GM21529 (cell line): ENCODE measurements around the gene ZNF567.
"Not testable (repeated sequence)": the region's sequence is repeated elsewhere in the genome, so short reads cannot be mapped to it uniquely, and the experiment has no call there.

ENCODE experiments used
- ATAC-seq: cut with Tn5 transposase; IDR thresholded peaks from one replicate; pipeline ENCODE4 v1.9.1; 2021; ENCODE audit not compliant: unreplicated experiment

Gene ZNF567

DNA sequence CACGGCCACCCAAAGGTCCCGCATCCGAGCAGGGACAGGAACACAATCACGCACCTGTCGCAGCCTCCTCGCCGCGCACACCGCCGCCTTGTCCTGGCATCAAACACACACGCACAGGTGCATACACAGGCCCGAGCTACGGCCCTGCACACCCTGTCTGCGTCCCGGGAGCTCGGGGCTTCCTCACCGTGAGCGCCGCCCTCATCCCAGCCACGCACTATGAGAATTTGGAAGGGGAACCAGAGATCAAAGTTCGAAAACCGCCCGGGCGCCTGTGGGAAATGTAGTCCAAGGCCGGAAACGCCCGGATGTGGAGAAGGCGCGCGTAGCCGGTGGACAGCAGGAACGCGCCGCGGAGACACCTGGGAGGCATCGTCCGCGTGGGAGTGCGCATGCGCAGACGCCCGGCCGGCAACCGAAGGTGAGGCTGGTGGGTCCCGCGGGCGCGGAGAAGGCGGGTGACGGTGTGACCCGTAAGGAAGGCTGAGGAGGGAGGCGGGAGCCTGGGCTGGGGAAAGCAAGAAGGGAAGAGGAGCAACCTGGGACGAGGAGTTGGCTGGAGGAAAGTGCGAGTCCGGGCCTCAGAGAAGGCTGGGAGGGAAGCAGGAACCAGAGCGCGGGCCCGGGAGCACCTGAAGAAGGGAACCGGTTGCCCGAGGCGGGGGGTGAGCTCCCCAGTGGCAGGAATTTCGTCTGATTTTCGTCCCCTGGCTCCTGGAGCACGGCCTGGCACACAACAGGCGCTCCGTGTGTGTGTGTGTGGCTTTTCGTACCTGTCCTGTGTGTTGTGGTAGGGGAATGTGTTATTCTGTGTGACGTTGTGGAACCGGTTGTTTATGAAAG is at the start of gene ZNF567:
TSS of gene ZNF567 (plus strand) at position 399 of the 843 bp plus-strand sequence. CDS start 7,256 bp downstream, outside the sequence.
- peak; percentile 90 for ATAC-seq

- no peak for ATAC-seq
Measured at GRCh38 chr19:36638862-36639510, 48.4 kb upstream of the ZNF567 start.

DNA sequence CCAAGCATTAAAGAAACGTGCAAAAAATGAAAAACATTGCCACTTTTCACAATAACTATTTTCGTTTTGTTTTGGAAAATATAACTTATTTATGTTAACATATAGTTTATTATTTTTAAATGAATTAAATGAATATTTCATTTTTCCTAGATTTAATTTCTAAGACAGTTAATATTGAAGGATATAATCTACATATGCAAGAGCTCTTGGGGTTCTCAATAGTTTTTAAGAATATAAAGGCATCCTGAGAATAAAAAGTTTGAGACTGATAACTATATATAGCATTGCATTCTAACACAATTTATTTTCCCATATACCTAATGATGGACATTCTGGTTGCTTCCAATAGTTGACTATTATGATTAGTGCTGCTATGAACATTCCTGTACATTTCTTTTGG is 40.7 kb upstream of the ZNF567 start:
- no peak for ATAC-seq

DNA sequence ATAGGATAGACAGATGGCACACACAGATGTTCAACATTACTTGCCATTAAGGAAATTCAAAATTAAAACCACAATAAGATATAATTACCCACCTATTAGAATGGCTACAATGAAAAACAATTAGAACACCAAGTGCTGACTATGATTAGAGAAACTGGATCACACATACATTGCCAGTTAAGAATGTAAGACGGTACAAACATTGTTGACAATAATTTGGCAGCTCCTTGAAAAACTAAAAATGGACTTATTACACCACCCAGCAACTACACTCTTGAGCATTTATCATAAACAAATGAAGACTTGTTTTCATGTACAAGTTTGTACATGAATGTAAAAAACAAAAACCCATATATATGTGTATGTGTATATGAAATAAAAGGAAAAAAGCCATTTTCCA is 34.5 kb upstream of the ZNF567 start:
- ATAC-seq, result no peak

- ATAC-seq, result no peak
Measured at GRCh38 chr19:36665832-36666231, 21.6 kb upstream of the ZNF567 start.

GRCh38 chr19:36668646-36669045 is 18.8 kb upstream of the ZNF567 start:
- ATAC-seq, result no peak

- no peak for ATAC-seq
Measured at GRCh38 chr19:36672368-36672767, 15.0 kb upstream of the ZNF567 start.

GRCh38 chr19:36674201-36674600 is 13.2 kb upstream of the ZNF567 start:
- ATAC-seq, result no peak

DNA sequence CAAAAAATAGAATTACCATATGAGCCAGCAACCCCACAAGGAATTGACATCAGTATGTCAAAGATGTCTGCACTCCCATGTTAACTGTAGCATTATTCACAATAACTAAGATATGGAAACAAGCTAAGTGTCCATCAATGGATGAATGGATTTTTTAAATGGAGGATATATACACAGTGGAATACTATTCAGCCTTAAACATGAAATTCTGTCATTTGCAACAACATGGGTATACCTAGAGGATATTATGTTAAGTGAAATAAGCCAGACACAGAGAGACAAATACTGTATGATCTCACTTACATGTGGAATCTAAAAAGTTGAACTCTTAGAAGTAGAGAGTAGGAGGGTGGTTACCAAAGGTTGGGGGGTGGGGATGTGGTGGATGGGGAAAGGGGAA is 8.0 kb upstream of the ZNF567 start:
- ATAC-seq, result no peak

DNA sequence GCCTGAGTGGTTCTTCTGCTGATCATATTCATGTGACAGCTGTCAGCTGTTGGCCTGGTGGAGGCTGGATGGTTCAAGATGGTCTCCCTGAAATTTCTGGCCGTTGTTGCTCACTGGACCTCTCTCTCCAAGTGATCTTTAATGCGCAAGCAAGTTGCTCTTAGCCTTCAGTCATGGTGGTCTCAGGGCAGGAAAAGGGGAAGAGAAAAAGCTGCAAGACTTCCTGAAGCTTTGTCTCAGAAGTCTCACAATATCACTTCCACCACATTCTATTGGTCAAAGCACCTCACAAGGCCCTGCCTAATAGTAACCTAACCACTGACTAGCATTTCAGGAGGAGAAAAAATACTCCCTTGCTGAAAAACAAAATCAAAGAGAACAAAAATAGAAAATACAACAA is 1.6 kb upstream of the ZNF567 start:
- no peak for ATAC-seq

- no peak for ATAC-seq
Measured at GRCh38 chr19:36686365-36687213, 823 bp upstream of the ZNF567 start.

DNA sequence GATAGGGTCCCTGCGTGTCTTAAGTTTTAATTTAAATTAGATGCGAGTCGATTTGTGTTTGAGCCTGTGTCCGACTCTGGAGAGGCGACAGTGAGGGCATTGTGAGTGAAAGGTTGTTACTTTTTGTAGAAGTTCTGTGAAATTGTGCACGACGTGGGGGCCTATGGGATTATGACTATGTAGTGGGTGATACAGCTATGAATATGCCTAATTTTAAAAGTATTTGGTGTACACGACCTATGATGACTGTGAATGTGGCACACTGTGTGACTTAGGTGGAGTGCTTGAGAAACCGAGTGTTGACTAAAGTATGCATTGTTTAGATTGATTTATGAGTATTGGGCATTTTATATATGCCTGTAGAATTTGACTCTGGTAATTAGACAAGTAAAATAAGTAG is 646 bp downstream of the ZNF567 start:
- no peak for ATAC-seq

GRCh38 chr19:36707134-36707533 is 19.7 kb downstream of the ZNF567 start:
- ATAC-seq, result no peak

GRCh38 chr19:36709423-36709822 is 22.0 kb downstream of the ZNF567 start:
- ATAC-seq, result no peak

DNA sequence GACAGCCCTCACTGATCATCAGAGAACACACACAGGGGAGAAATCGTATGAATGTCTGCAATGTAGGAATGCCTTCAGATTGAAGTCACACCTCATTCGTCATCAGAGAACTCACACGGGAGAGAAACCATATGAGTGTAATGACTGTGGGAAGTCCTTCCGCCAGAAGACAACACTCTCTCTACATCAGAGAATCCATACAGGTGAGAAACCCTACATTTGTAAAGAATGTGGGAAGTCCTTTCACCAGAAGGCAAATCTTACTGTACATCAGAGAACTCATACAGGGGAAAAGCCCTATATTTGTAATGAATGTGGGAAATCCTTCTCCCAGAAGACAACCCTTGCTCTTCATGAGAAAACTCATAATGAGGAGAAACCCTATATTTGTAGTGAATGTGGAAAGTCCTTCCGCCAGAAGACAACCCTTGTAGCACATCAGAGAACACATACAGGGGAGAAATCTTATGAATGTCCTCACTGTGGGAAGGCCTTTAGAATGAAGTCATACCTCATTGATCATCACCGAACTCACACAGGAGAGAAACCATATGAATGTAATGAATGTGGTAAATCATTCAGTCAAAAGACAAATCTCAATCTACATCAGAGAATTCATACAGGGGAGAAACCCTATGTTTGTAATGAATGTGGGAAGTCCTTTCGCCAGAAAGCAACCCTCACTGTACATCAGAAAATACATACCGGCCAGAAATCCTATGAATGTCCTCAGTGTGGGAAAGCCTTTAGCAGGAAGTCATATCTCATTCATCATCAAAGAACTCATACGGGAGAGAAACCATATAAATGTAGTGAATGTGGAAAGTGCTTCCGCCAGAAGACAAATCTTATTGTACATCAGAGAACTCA is 32.5 kb downstream of the ZNF567 start:
- ATAC-seq, result no peak

DNA sequence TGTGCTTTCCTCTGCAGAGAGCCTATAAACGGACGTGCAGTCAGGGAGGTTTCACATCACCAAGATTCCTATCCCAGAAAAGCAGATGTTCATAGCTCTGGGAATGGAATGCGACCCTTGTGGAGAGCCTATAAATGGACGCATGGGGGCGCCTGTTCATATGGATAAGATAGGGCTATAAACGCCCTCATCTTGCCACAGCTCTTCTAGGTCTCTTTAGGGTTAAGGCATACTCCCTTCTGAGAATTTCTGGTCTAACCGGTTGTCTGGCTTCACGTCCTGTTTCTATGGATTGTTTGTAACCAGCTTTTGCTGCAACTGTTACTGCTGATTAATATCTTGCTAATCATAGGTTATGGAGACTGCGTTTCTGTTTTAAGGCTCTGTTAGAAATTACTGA is 48.8 kb downstream of the ZNF567 start:
- ATAC-seq, result not testable (repeated sequence)

- no peak for ATAC-seq
Measured at GRCh38 chr19:36745870-36746269, 58.5 kb downstream of the ZNF567 start.

- no peak for ATAC-seq
Measured at GRCh38 chr19:36747750-36748149, 60.3 kb downstream of the ZNF567 start.

DNA sequence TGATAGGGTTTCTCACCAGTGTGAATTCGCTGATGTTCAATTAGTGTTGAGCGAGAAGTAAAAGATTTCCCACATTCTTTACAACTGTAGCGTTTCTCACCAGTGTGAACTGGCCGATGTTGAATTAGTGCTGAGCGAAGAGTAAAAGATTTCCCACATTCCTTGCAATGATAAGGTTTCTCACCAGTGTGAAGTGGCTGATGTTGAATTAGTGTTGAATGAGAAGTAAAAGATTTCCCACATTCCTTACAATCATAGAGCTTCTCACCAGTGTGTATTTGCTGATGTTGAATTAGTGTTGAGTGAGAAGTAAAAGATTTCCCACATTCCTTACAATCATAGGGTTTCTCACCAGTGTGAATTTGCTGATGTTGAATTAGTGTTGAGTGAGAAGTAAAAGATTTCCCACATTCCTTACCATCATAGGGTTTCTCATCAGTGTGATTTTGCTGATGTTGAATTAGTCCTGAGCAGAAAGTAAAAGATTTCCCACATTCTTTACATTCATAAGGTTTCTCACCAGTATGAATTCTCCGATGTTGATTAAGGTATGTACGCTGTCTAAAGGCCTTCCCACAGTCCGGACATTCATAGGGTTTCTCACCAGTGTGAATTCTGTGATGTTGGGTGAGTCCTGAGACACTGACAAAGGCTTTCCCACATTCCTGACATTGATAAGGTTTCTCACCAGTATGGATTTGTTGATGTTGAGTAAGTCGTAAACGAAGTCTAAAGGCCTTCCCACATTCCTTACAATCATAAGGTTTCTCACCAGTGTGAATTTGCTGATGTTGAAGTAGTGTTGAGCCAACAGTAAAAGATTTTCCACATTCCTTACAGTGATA is 61.2 kb downstream of the ZNF567 start:
- ATAC-seq, result no peak

DNA sequence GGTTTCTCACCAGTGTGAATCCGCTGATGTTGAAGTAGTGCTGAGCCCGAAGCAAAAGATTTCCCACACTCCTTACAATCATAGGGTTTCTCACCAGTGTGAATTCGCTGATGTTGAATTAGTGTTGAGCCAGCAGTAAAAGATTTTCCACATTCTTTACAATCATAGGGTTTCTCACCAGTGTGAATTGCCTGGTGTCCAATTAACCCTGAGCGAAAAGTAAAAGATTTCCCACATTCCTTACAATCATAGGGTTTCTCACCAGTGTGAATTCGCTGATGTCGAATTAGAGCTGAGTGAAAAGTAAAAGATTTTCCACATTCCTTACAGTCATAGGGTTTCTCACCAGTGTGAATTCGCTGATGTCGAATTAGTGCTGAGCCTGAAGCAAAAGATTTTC is 62.2 kb downstream of the ZNF567 start:
- not testable (repeated sequence) for ATAC-seq
